CD4-positive, alpha-beta T cell treated with Interleukin-12 subunit alpha and Interleukin-12 subunit beta, for 1 hour (primary cell): Measurements from ENCODE around the gene NTSR1.

Source experiments
- DNase-seq: peaks from one replicate; pipeline ENCODE4 v3.0.0-alpha.2; 2020

Gene NTSR1

DNA sequence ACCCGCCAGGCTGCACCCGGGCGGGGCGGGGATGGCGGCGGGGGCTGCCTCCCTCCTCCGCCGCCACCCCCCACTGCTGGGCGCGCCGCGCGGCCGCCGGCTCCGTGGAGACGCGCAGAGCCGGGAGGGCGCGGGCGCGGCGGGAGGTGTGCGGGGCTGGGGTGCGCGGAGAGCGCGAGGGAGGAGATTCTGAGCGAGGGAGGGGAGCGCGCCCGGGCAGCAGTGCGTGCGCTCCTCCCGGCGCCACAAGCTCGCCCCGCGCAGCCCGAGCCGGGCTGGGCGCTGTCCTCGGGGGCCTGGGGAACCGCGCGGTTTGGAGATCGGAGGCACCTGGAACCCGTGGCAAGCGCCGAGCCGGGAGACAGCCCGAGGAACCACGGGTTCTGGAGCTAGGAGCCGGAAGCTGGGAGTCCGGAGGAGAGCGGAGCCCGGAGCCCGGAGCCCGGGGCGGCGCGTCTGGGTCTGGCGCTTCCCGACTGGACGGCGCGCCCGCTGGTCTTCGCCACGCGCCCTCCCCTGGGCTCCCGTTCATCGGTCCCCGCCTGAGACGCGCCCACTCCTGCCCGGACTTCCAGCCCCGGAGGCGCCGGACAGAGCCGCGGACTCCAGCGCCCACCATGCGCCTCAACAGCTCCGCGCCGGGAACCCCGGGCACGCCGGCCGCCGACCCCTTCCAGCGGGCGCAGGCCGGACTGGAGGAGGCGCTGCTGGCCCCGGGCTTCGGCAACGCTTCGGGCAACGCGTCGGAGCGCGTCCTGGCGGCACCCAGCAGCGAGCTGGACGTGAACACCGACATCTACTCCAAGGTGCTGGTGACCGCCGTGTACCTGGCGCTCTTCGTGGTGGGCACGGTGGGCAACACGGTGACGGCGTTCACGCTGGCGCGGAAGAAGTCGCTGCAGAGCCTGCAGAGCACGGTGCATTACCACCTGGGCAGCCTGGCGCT is at the start of gene NTSR1:
NTSR1 (plus strand) TSS at position 246 of the 946 bp plus-strand sequence; CDS start at position 618, 372 bp downstream.
- no peak for DNase-seq

DNA sequence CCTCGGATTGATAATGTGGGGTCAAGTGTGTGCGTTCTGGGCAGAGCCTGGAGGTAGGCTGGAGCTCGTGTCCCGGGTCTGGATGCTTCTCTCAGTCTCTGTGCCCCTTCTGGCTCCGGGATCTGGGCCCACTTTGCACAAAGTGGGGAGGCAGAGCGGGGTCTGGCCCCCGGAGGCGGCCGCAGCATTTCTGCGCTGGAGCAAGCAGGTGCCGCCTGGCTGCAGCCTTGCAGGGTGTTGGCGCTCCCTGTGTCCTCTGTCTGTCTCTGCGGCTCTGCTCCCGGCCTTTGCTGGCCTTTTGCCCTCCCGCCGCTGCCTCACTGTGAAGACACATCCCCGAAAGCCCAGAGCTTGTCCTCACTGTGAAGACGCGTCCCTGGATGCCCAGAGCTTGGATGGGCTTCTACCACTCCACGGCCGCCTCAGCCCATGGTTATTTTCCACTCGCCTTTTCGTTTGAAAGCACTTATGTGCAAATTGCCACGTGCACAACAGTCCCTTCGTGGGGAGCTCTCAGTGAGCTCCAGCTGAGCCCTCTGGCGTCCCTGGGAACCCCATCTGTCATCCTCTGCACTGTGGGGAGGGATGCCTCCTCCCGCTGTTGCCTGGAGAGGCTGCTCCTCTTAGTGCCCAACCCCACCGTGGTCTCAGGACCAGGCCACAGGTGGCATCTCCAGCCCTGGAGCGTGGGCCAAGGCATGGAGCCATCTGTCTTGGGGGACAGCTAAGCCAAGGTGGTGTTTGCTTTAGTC is 49.0 kb upstream of the NTSR1 start:
- no peak for DNase-seq

- DNase-seq = no peak
Observed at GRCh38 chr20:62660240-62660615, 48.4 kb upstream of the NTSR1 start.

GRCh38 chr20:62660768-62661167 is 47.9 kb upstream of the NTSR1 start:
- DNase-seq = no peak

GRCh38 chr20:62661647-62662046 is 47.0 kb upstream of the NTSR1 start:
- no peak for DNase-seq

GRCh38 chr20:62662422-62662821 is 46.2 kb upstream of the NTSR1 start:
- DNase-seq = no peak

DNA sequence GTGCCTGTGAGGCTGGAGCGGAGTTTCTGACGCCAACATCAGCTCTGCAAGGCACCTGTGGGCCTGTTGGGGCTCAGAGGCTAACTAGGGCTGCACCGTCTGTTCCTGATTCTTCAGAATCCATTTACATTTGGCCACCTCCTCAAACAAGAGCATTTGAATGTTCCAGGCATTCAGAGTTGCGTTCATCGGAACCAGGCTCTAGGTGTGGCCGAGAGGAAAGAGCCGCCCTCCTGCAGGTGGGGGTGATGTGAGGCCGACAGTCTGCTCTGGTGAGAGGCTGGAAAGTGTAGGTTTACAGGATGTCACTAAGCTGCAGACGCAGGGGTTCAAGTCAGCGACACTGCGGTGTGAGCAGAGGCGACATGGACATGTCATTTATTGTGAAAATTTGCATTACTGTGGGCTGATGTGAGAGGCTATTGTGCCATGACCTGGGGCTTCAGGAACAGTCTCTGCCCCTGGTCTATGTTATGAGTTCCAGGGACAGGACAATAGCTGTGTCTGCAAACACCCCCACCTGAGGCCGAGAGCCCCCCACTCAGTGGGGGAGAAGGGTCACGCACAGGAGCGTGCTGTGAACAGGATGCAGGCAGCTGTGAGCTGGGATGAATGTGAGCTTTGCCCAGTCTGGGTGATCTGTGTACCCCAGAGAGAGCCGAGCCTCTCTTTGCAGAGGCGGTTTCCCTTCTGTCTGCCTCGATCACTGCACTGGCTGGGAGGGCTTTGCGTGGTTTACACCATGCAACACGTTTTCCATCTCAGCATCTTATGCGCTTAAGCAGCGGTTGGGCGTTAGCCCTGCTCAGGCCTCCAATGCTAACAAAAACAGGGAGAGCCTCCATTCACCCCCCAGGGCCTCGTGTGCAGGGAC is 45.3 kb upstream of the NTSR1 start:
- DNase-seq = no peak

DNA sequence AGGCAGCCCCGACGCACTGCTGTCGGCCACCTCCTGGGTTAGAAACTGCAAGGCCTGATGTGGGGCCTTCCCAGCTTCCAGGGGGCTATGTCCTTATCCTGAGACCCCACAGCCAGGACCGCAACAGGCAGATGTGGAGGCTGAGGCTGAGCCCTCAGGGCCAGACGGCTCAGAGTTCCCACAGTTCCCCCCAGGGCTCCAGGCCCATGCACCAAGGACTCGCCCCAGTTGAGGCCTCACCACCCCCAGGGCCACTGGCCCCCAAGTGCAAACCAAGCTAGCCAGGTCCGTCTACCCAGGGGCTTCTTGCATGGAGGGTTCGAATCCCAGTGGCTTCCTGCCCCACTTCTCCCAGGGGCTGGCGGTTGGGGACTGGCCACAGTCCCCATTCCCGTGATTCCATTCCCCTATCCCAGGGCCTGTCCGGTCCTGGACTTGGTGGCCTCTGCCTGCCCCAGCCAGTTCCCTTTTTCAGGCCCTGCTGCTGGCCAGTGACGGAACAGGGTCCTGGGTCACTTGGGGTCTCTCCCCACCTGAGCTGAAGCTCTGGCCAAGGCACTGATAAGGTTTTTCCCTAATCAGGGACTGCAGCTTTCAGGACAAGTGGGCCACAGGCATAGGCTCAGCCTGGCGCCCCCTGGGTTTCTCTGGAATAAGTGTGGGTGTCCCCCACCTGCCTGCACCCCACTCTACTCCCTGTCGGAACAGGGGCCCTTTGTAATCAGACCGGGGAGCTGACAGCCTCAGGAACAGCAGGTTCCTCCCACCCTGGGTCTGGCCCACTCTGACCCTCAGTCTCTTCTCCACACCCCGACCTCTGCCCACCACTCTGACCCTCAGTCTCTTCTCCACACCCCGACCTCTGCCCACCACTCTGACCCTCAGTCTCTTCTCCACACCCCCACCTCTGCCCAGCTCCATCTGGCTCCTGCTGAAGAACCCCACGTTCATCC is 44.3 kb upstream of the NTSR1 start:
- DNase-seq = no peak

DNA sequence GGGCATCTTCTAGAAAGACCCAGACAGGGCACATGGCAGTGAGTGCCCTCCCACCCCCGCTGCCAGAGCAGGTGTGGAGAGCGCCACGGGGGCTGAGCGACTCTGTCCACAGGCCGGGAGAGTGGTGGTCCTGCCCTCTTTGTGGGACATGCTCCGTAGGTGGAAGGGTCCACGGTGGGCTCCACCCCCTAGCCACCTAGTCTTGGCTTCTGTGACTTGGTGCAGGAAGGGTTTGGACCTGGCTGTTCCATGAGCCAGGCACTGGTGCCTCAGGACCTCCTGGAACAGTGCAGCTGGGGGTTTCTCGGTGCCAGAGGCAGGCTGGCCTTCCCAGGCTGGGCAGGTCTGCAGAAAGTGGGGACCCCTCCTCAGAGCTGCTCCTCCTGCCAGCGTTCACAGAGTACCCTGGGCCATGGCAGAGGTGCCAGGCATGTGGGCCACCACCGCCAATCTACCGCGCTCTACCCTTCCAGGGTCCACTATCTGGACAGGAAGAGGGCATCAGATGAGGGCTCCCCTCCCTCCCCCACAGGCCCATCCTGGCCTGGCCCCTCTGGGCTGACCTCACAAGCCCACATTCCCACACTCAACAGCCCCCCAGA is 43.4 kb upstream of the NTSR1 start:
- DNase-seq = no peak

DNA sequence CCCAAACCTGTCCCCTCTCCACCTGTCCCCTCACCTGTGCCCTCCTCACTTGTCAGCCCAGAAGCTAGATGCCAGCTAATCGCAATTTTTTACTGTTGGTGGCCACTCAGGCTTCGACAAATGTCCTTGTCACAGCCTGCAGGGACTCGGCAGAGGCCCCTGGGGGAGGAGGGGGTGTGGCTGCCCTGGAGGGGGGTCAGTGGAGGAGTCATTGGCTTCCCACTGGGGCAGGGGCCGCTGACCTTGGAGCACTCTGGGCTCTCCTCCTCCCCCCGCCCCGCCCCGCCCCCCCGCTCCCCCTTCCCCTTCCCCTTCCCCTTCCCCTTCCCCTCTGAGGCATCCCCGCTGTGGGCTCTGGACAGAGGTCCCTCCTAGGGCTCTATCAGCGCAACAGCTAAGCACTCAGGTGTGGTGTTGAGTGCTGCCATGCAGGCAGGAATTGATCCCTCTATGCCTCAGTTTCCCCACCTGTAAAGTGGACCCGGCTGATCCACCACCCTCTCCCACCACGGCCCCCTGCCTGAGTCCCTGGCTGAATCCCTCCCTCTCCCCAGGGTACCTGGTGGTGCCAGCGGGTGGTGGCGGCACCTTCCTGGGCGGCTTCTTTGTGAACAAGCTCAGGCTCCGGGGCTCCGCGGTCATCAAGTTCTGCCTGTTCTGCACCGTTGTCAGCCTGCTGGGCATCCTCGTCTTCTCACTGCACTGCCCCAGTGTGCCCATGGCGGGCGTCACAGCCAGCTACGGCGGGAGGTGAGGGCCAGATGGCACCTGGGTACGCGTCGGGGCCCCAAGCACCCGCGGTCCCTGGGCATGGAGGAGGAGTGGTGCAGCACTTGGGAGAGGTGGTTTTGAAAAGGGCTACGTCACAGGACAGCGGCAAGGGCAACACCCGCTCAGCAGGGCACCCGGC is 42.6 kb upstream of the NTSR1 start:
- no peak for DNase-seq

GRCh38 chr20:62666736-62667529 is 41.7 kb upstream of the NTSR1 start:
- no peak for DNase-seq

- DNase-seq = no peak
Observed at GRCh38 chr20:62667530-62668440, 40.9 kb upstream of the NTSR1 start.

DNA sequence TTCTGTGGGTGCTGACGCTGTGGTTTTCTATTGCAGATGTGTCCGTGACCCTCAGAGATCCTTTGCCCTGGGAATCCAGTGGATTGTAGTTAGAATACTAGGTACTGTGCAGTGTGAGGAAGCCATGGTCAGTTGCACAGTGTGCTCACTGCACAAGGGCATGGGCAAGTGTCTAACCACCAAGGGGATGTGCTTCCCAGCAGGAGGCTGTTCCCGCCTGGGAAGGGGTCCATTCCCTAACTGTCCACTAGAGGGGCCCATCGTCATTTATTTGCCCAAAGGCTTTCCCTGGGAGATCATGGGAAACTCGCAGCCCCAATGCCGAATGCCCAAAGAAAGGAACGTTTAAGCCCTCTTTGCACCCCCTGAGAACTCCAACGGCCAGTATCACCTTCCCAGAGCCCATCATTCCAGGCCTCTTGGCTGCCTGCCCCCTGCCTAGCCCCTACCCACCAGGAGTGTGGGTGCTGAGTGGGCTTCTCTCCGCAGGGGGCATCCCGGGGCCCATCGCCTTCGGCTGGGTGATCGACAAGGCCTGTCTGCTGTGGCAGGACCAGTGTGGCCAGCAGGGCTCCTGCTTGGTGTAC is 40.1 kb upstream of the NTSR1 start:
- peak; percentile 59 for DNase-seq

- no peak for DNase-seq
Observed at GRCh38 chr20:62669249-62669648, 39.4 kb upstream of the NTSR1 start.

GRCh38 chr20:62670156-62670555 is 38.5 kb upstream of the NTSR1 start:
- no peak for DNase-seq

DNA sequence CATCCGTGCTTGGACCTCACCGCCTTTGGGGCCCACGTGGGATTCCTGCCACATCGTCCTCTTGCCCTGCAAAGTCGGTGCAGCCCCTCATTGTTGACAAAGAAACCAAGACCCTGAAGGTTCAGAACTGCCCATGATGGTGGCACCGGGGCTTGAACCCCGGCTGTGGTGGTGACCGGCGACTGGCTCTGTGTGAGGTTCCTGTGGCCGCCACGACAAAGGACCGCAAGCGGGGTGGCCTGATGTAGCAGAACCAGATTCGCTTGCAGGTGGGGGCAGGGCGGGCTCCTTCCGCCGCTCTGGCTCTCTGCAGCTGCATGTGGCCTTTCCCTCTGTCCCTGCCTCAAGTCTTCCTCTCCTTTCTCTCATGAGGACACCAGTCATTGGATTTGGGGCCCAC is 37.6 kb upstream of the NTSR1 start:
- no peak for DNase-seq

DNA sequence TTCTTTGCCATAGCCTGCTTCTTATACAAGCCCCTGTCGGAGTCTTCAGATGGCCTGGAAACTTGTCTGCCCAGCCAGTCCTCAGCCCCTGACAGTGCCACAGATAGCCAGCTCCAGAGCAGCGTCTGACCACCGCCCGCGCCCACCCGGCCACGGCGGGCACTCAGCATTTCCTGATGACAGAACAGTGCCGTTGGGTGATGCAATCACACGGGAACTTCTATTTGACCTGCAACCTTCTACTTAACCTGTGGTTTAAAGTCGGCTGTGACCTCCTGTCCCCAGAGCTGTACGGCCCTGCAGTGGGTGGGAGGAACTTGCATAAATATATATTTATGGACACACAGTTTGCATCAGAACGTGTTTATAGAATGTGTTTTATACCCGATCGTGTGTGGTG is 36.9 kb upstream of the NTSR1 start:
- DNase-seq = no peak

GRCh38 chr20:62674370-62674769 is 34.3 kb upstream of the NTSR1 start:
- no peak for DNase-seq
